ENCODE measurements around the gene CETP. TPM values are rescaled to one million over a fixed set of nuclear protein-coding genes. Genes with fewer than 3 reads are reported as not detected.

Gene CETP
- total and polyA plus RNA-seq, 2 of the 8 experiments (the other 6 are each of a cell fraction or from before 2014, with no cell fraction given), result not detected

- TF ChIP-seq CHD7 (IDR thresholded peaks at IDR 0.05; ENCODE audit: insufficient replicate concordance, low read length) (no peak), TCF12 (IDR thresholded peaks at IDR 0.05; ENCODE audit: low read depth, low read length) (0 out of 2 replicates have a peak, but pooled peaks have one; percentile 23), BACH1 (IDR thresholded peaks at IDR 0.05; ENCODE audit: low read length) (peak; percentile 82; the same call in 1 of the 2 replicates), JUN (IDR thresholded peaks at IDR 0.05; ENCODE audit: low read depth, low read length) (no peak), RAD21 (IDR thresholded peaks at IDR 0.05 in 1 of 2, conservative IDR thresholded peaks at IDR 0.05 in 1 of 2; ENCODE audit: low read depth in 2 of 2, low read length in 2 of 2) (peak; percentile 79 to 86), ASH2L (IDR thresholded peaks at IDR 0.05; ENCODE audit: low read length) (peak; percentile 25), YY1 (IDR thresholded peaks at IDR 0.05; ENCODE audit: low read depth, low read length) (peak; percentile 60; the same call in 1 of the 2 replicates), SRF (IDR thresholded peaks at IDR 0.05; ENCODE audit: low read depth, low read length) (peak; percentile 30; the same call in 1 of the 2 replicates), SUZ12 (IDR thresholded peaks at IDR 0.05; ENCODE audit: low read length) (no peak)
Measured at GRCh38 chr16:56964243-56965148, 2.7 kb downstream of the CETP start (continued).
